DMS79 (cell line): Measurements from ENCODE around the gene GRAMD1B.

Experiments
- DNase-seq: peaks from one replicate; lab custom pipeline; 2025; lab: John Stamatoyannopoulos, UW

The GRAMD1B gene

GRCh38 chr11:123535401-123535800, 105.3 kb downstream of the GRAMD1B start:
- no peak for DNase-seq

- no peak for DNase-seq
These were observed 106.8 kb downstream of the GRAMD1B start for GRCh38 chr11:123536690-123537437.

GRCh38 chr11:123537726-123538125, 107.7 kb downstream of the GRAMD1B start:
- DNase-seq = no peak

GRCh38 chr11:123543797-123544196, 113.7 kb downstream of the GRAMD1B start:
- no peak for DNase-seq

- DNase-seq = peak; percentile 38
These were observed 114.7 kb downstream of the GRAMD1B start for GRCh38 chr11:123544631-123545375.

GRCh38 chr11:123545726-123546270, 115.7 kb downstream of the GRAMD1B start:
- DNase-seq = no peak

- DNase-seq = no peak
These were observed 116.4 kb downstream of the GRAMD1B start for GRCh38 chr11:123546515-123546914.

- no peak for DNase-seq
These were observed 117.1 kb downstream of the GRAMD1B start for GRCh38 chr11:123547180-123547579.

- DNase-seq = no peak
These were observed 118.7 kb downstream of the GRAMD1B start for GRCh38 chr11:123548774-123549173.

GRCh38 chr11:123549926-123550917, 120.2 kb downstream of the GRAMD1B start:
- DNase-seq = no peak

- no peak for DNase-seq
These were observed 121.0 kb downstream of the GRAMD1B start for GRCh38 chr11:123551079-123551478.

- no peak for DNase-seq
These were observed 126.6 kb downstream of the GRAMD1B start for GRCh38 chr11:123556633-123557032.

- DNase-seq = no peak
These were observed 128.7 kb downstream of the GRAMD1B start for GRCh38 chr11:123558536-123559315.

GRCh38 chr11:123559523-123559955, 129.5 kb downstream of the GRAMD1B start:
- peak; percentile 59 for DNase-seq

- DNase-seq = peak; percentile 75
These were observed 129.9 kb downstream of the GRAMD1B start for GRCh38 chr11:123560006-123560405.

- no peak for DNase-seq
These were observed 131.3 kb downstream of the GRAMD1B start for GRCh38 chr11:123561431-123561800.

GRCh38 chr11:123562158-123562557, 132.1 kb downstream of the GRAMD1B start:
- no peak for DNase-seq

- DNase-seq = no peak
These were observed 132.8 kb downstream of the GRAMD1B start for GRCh38 chr11:123562829-123563228.

- no peak for DNase-seq
These were observed 134.2 kb downstream of the GRAMD1B start for GRCh38 chr11:123564221-123564620.

- peak; percentile 76 for DNase-seq
These were observed 136.8 kb downstream of the GRAMD1B start for GRCh38 chr11:123566852-123567251.

- DNase-seq = no peak
These were observed 137.4 kb downstream of the GRAMD1B start for GRCh38 chr11:123567466-123567865.
